Breast epithelium (tissue), 4 donors: ENCODE measurements around the gene KRTAP9-1. TPM values are rescaled to one million over a fixed set of nuclear protein-coding genes. Genes with fewer than 3 reads are reported as not detected.
"Not testable (repeated sequence)": the region's sequence is repeated elsewhere in the genome, so short reads cannot be mapped to it uniquely, and the experiment has no call there.

Experiments
- DNase-seq, 2 donors: peaks; one replicate each; pipeline ENCODE4 v3.0.0-alpha.2; 2019; ENCODE audit warnings: low spot score in 2 of 2
- H3K27ac ChIP-seq, 2 donors: fragments of 200-600 bp; sonication (generic) in 1 of 2; one replicate each; pipeline ENCODE4 v1.5.1; 2016 to 2019; ENCODE audit warnings: mild to moderate bottlenecking in 1 of 2
- H3K27me3 ChIP-seq, 2 donors: fragments of 200-600 bp; sonication (generic) in 1 of 2; one replicate each; pipeline versions ENCODE4 v1.5.1 to v1.6.0; 2017 to 2019; ENCODE audit warnings: control low read depth in 1 of 2, mild to moderate bottlenecking in 1 of 2
- H3K36me3 ChIP-seq: fragments of 200-600 bp; one replicate; pipeline ENCODE4 v1.5.1; 2019
- H3K4me1 ChIP-seq, 2 donors: fragments of 200-600 bp; sonication (generic); one replicate each; pipeline ENCODE4 v1.5.1; 2016 to 2019; ENCODE audit warnings: control low read depth in 1 of 2
- H3K4me3 ChIP-seq, 3 donors: fragments of 200-600 bp; sonication (generic); 1 replicate in 2 of 3; 2 replicates in 1 of 3; pipeline ENCODE4 v1.5.1; 2016 to 2019; ENCODE audit warnings: mild to moderate bottlenecking in 3 of 3, moderate library complexity in 2 of 3
- H3K9me3 ChIP-seq, 2 donors: fragments of 200-600 bp; sonication (generic) in 1 of 2; one replicate each; pipeline ENCODE4 v1.5.1; 2016 to 2019; ENCODE audit warnings: control low read depth in 1 of 2
- CTCF ChIP-seq, 3 donors: fragments of 450-650 bp; IDR thresholded peaks; one replicate each; pipeline ENCODE4 v1.5.1; 2016 to 2017; ENCODE audit warnings: antibody characterized with exemption in 3 of 3, mild to moderate bottlenecking in 3 of 3, moderate library complexity in 3 of 3
- POLR2A ChIP-seq: fragments of 450-650 bp; IDR thresholded peaks from one replicate; pipeline ENCODE4 v1.6.1; 2016; ENCODE audit warnings: antibody characterized with exemption, mild to moderate bottlenecking, moderate library complexity
- POLR2AphosphoS5 ChIP-seq, 3 donors: sonication (generic); formaldehyde crosslinking; IDR thresholded peaks; one replicate each; pipeline ENCODE4 v1.6.1; 2017; ENCODE audit warnings: antibody characterized with exemption in 3 of 3
- intact Hi-C: fragments of 100-400 bp; cut with DNase I; formaldehyde crosslinking; loops from one replicate; pipeline ENCODE4 v1.15.1; 2023; ENCODE audit warnings: low total_unique reads
- total RNA-seq, 3 donors: library from RNA; depleted of rRNA; stranded (reverse); fragments of >200 nt; gene quantifications; one replicate each; pipeline ENCODE4 v1.1.0, GENCODE V29; 2016

The KRTAP9-1 gene
- total RNA-seq, 3 donors from 2014 or later, result not detected

GRCh38 chr17:41153856-41154255 lies 35.8 kb upstream of the KRTAP9-1 start:
- no peak for TF ChIP-seq POLR2A
- TF ChIP-seq CTCF (IDR thresholded peaks at IDR 0.05), result no peak
- TF ChIP-seq POLR2AphosphoS5 (IDR thresholded peaks at IDR 0.05), result no peak

GRCh38 chr17:41160190-41160589 lies 29.5 kb upstream of the KRTAP9-1 start:
- DNase-seq, H3K27ac ChIP-seq, H3K4me3 ChIP-seq, H3K9me3 ChIP-seq, H3K27me3 ChIP-seq, H3K36me3 ChIP-seq, intact Hi-C loops, H3K4me1 ChIP-seq: not testable (repeated sequence)

More at GRCh38 chr17:41153856-41154255, 35.8 kb upstream of the KRTAP9-1 start:
- Histone ChIP-seq H3K27me3 (no peaks in the 10 kb centered on the region), H3K9me3 (no peaks in the 10 kb centered on the region), H3K36me3 (no peaks in the 10 kb centered on the region), H3K27ac (no peak overlapping the region), H3K4me3 (no peak overlapping the region), H3K4me1 (no peaks in the 10 kb centered on the region)
- intact Hi-C loops, result no loop called here
- DNase-seq, result no peak

- Histone ChIP-seq H3K27ac (no peak within 1 kb of the TSS), H3K36me3 (no peaks in the 10 kb centered on the region), H3K27me3 (no peaks in the 10 kb centered on the region), H3K4me1 (no peaks in the 10 kb centered on the region), H3K4me3 (no peak within 1 kb of the TSS), H3K9me3 (no peaks in the 10 kb centered on the region)
- intact Hi-C loops, result no loop called here
- TF ChIP-seq CTCF (IDR thresholded peaks at IDR 0.05) (no peak), POLR2A (no peak), POLR2AphosphoS5 (IDR thresholded peaks at IDR 0.05) (no peak)
- no peak for DNase-seq
These were observed 29.0 kb upstream of the KRTAP9-1 start, which contains the start of gene KRTAP4-4 for GRCh38 chr17:41160648-41161047. Gene KRTAP4-4 (minus strand): TSS chr17:41160748. CDS start chr17:41160691, 57 bp downstream.

GRCh38 chr17:41163828-41164227 lies 25.9 kb upstream of the KRTAP9-1 start:
- no peak overlapping the region for H3K27ac ChIP-seq
- DNase-seq, result no peak
- no peak overlapping the region for H3K4me3 ChIP-seq
- intact Hi-C loops, result no loop called here
- no peaks in the 10 kb centered on the region for H3K27me3 ChIP-seq
- H3K9me3 ChIP-seq, result no peaks in the 10 kb centered on the region
- H3K4me1 ChIP-seq, result no peaks in the 10 kb centered on the region
- TF ChIP-seq POLR2A, result no peak
- H3K36me3 ChIP-seq, result no peaks in the 10 kb centered on the region

GRCh38 chr17:41167561-41167960 lies 22.1 kb upstream of the KRTAP9-1 start:
- Histone ChIP-seq H3K27me3 (no peaks in the 10 kb centered on the region), H3K4me3 (no peak overlapping the region), H3K9me3 (no peaks in the 10 kb centered on the region), H3K36me3 (no peaks in the 10 kb centered on the region), H3K4me1 (no peaks in the 10 kb centered on the region), H3K27ac (no peak overlapping the region)
- DNase-seq, result no peak
- TF ChIP-seq POLR2A, result no peak
- no peak for TF ChIP-seq POLR2AphosphoS5 (IDR thresholded peaks at IDR 0.05)
- TF ChIP-seq CTCF (IDR thresholded peaks at IDR 0.05), result no peak
- intact Hi-C loops, result no loop called here

GRCh38 chr17:41168121-41168520 lies 21.6 kb upstream of the KRTAP9-1 start, which contains the start of gene KRTAP4-3:
Gene KRTAP4-3 (minus strand): TSS chr17:41168221. CDS start chr17:41168172, 49 bp downstream.
- no peaks in the 10 kb centered on the region for H3K9me3 ChIP-seq
- no peak within 1 kb of the TSS for H3K27ac ChIP-seq
- H3K27me3 ChIP-seq, result no peaks in the 10 kb centered on the region
- intact Hi-C loops, result no loop called here
- no peaks in the 10 kb centered on the region for H3K4me1 ChIP-seq
- no peak for DNase-seq
- no peak within 1 kb of the TSS for H3K4me3 ChIP-seq
- no peaks in the 10 kb centered on the region for H3K36me3 ChIP-seq
- no peak for TF ChIP-seq CTCF (IDR thresholded peaks at IDR 0.05)
- no peak for TF ChIP-seq POLR2AphosphoS5 (IDR thresholded peaks at IDR 0.05)
